SK-N-MC (cell line): ENCODE measurements around the gene GP1BB.

Experiments
- EZH2 ChIP-seq: fragments of 200-600 bp; sonication (generic); IDR thresholded peaks from one replicate; pipeline ENCODE4 v1.6.1; 2017; ENCODE audit warnings: antibody characterized with exemption
- FOXP2 ChIP-seq: optimal IDR thresholded peaks from 2 replicates; pipeline ENCODE3; 2011; ENCODE audit warnings: mild to moderate bottlenecking, moderate library complexity; ENCODE audit not compliant: insufficient read depth; ENCODE audit errors: extremely low read length, control extremely low read depth
- POLR2AphosphoS5 ChIP-seq: IDR thresholded peaks from 2 replicates; pipeline ENCODE4 v1.6.1; 2012; ENCODE audit warnings: mild to moderate bottlenecking, low read depth, low read length, borderline replicate concordance

DNA sequence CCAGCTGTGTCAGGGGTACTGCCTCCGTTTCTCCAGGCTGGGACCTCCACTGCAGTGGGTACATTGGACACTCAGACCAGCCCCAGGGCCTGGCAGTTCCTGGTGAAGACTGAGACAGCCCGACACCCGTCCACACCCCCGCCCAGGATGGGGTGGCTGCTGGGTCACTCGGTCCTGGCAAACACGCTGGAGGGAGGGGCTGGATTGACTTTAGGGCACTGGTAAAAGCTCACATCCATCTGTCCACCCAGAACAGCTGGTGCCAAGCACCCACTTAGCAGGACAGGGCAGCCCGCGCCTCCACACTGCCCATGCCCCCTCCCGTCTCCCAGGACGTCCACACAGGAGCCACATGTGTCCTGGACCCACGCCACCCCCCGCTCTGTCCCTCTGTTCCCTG is 26.5 kb downstream of the GP1BB start:
- TF ChIP-seq POLR2AphosphoS5 (no peak), EZH2 (no peak), FOXP2 (no peak)
